ENCODE data around the gene IL34. TPM values are rescaled to one million over a fixed set of nuclear protein-coding genes. Genes with fewer than 3 reads are reported as not detected.
A peak's percentile ranks its signal among the peaks of the same experiment; 100 is the strongest.

The IL34 gene
- total RNA-seq, 1 donor from 2014 or later: 0.47 TPM

DNA sequence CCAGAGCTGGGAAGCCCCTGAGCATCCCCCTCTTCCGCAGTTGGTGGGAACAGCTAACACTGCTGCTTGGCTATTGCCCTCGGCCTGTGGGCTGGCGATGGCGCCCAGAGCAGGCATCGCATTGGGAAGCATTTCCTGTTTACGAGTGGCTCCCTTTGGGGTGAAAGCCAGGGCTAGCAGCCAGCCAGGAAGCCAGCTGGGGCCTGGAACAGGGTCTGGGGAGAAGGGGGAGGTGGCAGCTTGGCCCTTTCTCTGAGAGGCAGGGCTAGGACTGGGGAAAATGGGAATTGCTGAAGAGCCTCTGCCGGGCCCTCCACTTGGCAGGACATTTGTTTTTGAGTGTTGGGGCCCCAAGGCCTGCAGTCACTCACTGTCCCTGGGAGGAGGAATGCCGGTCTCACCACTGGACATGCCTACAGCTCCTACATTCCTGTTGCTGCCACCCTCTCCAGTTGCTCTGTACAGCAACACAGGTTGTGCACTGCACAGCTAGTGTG, 41.9 kb downstream of the IL34 start:
- no peaks in the 10 kb centered on the region for H3K36me3 Mint-ChIP-seq (ENCODE audit: low read depth)
- H3K27me3 Mint-ChIP-seq (ENCODE audit: low read depth): peaks cover 3% of the 10 kb centered on the region
- H3K4me3 Mint-ChIP-seq: peak overlapping the region; percentile 74
- H3K9me3 Mint-ChIP-seq: no peaks in the 10 kb centered on the region
- DNase-seq (ENCODE audit: low read depth, low spot score): no peak
- TF ChIP-seq, protein P1, sequence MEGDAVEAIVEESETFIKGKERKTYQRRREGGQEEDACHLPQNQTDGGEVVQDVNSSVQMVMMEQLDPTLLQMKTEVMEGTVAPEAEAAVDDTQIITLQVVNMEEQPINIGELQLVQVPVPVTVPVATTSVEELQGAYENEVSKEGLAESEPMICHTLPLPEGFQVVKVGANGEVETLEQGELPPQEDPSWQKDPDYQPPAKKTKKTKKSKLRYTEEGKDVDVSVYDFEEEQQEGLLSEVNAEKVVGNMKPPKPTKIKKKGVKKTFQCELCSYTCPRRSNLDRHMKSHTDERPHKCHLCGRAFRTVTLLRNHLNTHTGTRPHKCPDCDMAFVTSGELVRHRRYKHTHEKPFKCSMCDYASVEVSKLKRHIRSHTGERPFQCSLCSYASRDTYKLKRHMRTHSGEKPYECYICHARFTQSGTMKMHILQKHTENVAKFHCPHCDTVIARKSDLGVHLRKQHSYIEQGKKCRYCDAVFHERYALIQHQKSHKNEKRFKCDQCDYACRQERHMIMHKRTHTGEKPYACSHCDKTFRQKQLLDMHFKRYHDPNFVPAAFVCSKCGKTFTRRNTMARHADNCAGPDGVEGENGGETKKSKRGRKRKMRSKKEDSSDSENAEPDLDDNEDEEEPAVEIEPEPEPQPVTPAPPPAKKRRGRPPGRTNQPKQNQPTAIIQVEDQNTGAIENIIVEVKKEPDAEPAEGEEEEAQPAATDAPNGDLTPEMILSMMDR (conservative IDR thresholded peaks at IDR 0.05): no peak
- peaks cover 40% of the 10 kb centered on the region for H3K4me1 Mint-ChIP-seq
- no peak overlapping the region for H3K27ac Mint-ChIP-seq (ENCODE audit: unreplicated experiment)

DNA sequence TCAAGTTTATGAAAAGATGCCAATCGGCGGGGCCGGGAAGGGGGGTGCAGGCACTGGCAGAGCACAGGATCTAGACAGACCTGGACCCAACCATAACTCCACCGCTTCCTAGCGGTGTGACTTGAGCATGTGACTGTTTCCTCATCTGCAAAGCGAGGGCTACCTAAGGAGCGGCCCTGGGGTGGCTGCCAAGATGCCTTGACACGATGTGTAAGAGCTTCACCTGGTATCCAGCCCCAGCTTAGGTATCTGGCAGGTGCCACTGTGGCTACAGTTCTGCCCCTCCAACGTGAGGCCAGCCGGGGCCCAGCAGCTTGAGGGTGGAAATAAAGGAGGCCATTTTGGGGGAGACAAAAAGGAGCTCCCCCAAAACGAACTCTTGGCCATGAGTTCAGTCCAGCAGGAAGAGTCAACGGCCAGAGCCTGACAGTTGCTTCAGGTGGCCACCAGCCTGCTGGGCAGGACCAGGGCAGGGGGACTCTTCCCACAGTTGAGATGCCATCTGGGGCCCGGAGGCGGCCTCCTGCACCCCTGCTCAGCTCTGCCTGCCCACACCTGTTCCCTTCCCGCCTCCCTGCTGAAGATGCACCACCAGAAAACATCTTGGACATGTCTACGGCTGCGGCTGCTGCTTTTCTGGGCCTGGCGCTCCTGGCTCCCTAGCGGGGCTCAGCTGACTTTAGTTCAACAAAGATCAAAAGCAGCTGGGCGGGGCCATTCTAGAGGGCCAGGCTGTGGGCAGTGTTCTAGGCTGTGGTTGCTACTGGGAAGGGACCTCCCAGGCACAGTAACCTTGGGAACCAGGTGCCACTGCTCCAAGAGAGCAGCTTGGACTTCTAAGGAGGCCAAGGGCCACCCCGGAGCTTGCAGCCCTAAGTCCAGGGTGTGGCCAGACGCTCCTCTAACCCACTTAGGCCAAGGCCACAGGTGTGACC, 42.9 kb downstream of the IL34 start:
- no peak for DNase-seq (ENCODE audit: low read depth, low spot score)
- TF ChIP-seq, protein P1 (conservative IDR thresholded peaks at IDR 0.05): no peak
- peaks cover 3% of the 10 kb centered on the region for H3K27me3 Mint-ChIP-seq (ENCODE audit: low read depth)
- no peak overlapping the region for H3K27ac Mint-ChIP-seq (ENCODE audit: unreplicated experiment)
- H3K36me3 Mint-ChIP-seq (ENCODE audit: low read depth): no peaks in the 10 kb centered on the region
- H3K4me3 Mint-ChIP-seq: peak overlapping the region; percentile 75
- H3K4me1 Mint-ChIP-seq: peaks cover 42% of the 10 kb centered on the region
- H3K9me3 Mint-ChIP-seq: no peaks in the 10 kb centered on the region

DNA sequence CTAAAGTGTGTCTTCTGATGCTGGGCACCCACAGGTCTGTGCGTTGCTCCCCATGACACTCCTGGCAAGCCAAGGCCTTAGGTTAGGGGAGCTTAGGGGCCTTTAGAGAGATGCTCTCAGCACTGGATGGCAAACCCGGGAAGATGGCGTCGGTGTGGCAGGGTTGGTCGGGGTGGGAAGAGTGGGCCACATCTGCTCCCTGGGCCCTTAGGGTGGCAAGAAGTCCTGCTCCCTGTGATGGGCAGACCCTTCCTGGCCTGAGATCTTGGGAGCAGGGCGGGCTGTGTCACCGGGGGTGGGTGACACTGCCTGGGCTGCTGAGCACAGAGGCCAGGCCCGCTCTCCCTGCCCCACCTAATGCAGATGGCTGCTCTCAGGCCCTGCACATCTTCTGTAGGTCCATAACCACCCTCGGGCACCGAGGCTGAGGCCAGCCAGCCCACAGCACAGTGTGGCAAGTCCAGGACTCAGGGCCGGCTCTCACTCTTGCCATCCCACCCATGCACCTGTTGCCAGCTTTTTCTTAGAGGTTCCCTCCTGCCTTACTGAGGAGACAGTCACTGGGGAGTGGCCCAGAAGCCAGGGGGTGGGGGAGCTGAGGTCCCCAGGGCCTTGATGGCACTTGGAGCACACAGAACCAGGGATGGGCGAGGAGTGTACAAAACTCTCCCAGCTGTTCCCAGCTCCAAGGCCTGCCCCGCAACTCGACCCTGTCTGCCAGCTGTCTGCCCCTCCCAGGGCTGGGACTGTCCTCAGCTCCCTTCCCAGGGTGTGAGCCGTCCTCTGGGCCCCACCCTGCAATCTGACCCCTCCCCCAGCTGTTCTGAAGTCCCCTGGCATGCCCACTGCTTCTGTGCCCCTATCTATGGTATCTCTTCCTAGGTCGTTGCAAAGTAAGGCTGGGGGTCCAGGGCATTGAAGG, 43.9 kb downstream of the IL34 start:
- H3K4me3 Mint-ChIP-seq: no peak overlapping the region
- peaks cover 3% of the 10 kb centered on the region for H3K27me3 Mint-ChIP-seq (ENCODE audit: low read depth)
- peaks cover 45% of the 10 kb centered on the region for H3K4me1 Mint-ChIP-seq

DNA sequence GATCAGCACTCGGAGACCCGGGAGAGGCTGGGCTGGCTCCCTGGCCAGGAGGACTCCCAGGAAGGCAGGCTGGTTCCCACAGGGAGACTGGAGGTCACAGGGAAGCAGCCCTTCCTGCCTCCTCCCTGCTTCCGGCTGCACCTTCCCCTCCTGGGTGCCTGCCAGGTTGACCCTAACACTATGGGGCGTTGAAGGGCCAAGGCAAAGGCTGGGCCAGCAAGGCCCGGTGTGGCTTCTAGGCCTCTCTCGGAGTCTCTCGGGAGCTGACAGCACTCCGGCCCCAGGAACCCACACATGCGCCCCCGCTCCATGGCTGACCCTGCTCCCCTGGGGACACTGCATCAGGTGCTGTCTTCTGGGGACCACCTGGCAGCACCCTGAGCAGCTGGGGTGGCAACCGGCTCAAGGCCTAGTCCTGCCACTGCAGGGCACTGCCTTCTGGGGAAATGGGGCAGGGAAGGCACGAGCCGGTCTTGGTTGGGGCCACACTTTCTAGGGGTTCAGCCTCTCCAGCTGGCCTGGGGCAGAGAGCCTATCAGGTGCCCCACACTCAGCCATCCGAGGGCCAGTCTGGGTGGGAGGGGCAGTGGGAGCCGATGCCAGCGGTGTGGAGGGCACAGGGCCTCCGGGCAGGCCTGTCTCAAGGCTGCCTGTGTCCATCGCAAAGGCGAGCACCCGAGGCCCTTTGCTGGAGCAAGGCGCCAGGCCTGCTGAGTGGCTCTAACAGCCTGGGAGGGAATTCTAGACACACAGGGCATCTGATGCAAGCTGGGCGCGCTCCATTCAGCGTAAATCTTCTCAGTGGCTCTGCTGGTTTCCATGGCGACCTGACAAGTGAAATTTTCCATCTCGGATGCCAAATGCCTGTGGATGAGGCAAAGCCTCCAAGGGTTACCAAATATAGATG, 45.1 kb downstream of the IL34 start:
- TF ChIP-seq, protein P1 (conservative IDR thresholded peaks at IDR 0.05): no peak
- peak; percentile 51 for DNase-seq (ENCODE audit: low read depth, low spot score)
- H3K27ac Mint-ChIP-seq (ENCODE audit: unreplicated experiment): peak overlapping the region; percentile 71

More for the DNA sequence above, 43.9 kb downstream of the IL34 start:
- Mint-ChIP-seq H3K27ac (ENCODE audit: unreplicated experiment) (no peak overlapping the region), H3K9me3 (no peaks in the 10 kb centered on the region), H3K36me3 (ENCODE audit: low read depth) (no peaks in the 10 kb centered on the region)
- TF ChIP-seq, protein P1 (conservative IDR thresholded peaks at IDR 0.05): no peak
- DNase-seq (ENCODE audit: low read depth, low spot score): no peak

More for the DNA sequence above, 45.1 kb downstream of the IL34 start:
- H3K4me1 Mint-ChIP-seq: peaks cover 48% of the 10 kb centered on the region
- peak overlapping the region; percentile 78 for H3K4me3 Mint-ChIP-seq
- H3K27me3 Mint-ChIP-seq (ENCODE audit: low read depth): peaks cover 3% of the 10 kb centered on the region
- no peaks in the 10 kb centered on the region for H3K36me3 Mint-ChIP-seq (ENCODE audit: low read depth)
- no peaks in the 10 kb centered on the region for H3K9me3 Mint-ChIP-seq

Measured in neural crest cell (in vitro differentiated cells).